Esophagus squamous epithelium (tissue), 5 donors: ENCODE data around the gene LYRM2. TPM values are rescaled to one million over a fixed set of nuclear protein-coding genes. Genes with fewer than 3 reads are reported as not detected.

Experiments
- DNase-seq: peaks from one replicate; lab custom pipeline; 2025; lab: John Stamatoyannopoulos, UW
- H3K27ac ChIP-seq, 4 donors: fragments of 200-600 bp; sonication (generic); one replicate each; pipeline ENCODE4 v1.5.1; 2016 to 2019; ENCODE audit warnings: mild to moderate bottlenecking in 1 of 4
- H3K27me3 ChIP-seq, 4 donors: fragments of 200-600 bp; sonication (generic); 1 replicate in 3 of 4; 2 replicates in 1 of 4; pipeline versions ENCODE4 v1.5.1 to v1.6.0; 2017 to 2021; ENCODE audit warnings: antibody characterized with exemption in 1 of 4
- H3K36me3 ChIP-seq, 3 donors: fragments of 200-600 bp; sonication (generic); one replicate each; pipeline ENCODE4 v1.5.1; 2016 to 2019
- H3K4me1 ChIP-seq, 3 donors: fragments of 200-600 bp; sonication (generic); one replicate each; pipeline ENCODE4 v1.5.1; 2017 to 2019
- H3K4me3 ChIP-seq, 4 donors: fragments of 200-600 bp; sonication (generic); 1 replicate in 3 of 4; 2 replicates in 1 of 4; pipeline ENCODE4 v1.5.1; 2016 to 2019; ENCODE audit warnings: mild to moderate bottlenecking in 2 of 4, moderate library complexity in 1 of 4
- H3K9me3 ChIP-seq, 3 donors: fragments of 200-600 bp; sonication (generic); one replicate each; pipeline ENCODE4 v1.5.1; 2016 to 2019
- POLR2A ChIP-seq, 4 donors: fragments of 450-650 bp; IDR thresholded peaks; one replicate each; pipeline ENCODE4 v1.6.1; 2017; ENCODE audit warnings: antibody characterized with exemption in 4 of 4, mild to moderate bottlenecking in 4 of 4, moderate library complexity in 3 of 4
- WGBS, 2 donors: methylation state at CpG; one replicate each; pipeline ENCODE4 v1.1.5; 2018; 5-methylcytosine and 5-hydroxymethylcytosine counted together
- intact Hi-C: fragments of 100-400 bp; cut with DNase I; formaldehyde crosslinking; loops from one replicate; pipeline ENCODE4 v1.15.0; 2022
- total RNA-seq, 4 donors: library from RNA; depleted of rRNA; stranded (reverse); fragments of >200 nt; gene quantifications; one replicate each; pipeline ENCODE4 v1.1.0, GENCODE V29; 2016
- TF ChIP-seq, protein P1 (sequence below), 6 experiments: fragments of 450-650 bp in 4 of 6; fragments of 200-600 bp in 2 of 6; sonication (generic) in 2 of 6; IDR thresholded peaks; one replicate each; pipeline ENCODE4 v1.5.1; 2016 to 2019; ENCODE audit warnings: antibody characterized with exemption in 6 of 6, mild to moderate bottlenecking in 4 of 6, moderate library complexity in 4 of 6
- donor health status: DM: yes; HTN: yes; CAD: no.

LYRM2 gene
- total RNA-seq, 4 donors from 2014 or later, result 4.6 to 16.6 (median 15.1) TPM

DNA sequence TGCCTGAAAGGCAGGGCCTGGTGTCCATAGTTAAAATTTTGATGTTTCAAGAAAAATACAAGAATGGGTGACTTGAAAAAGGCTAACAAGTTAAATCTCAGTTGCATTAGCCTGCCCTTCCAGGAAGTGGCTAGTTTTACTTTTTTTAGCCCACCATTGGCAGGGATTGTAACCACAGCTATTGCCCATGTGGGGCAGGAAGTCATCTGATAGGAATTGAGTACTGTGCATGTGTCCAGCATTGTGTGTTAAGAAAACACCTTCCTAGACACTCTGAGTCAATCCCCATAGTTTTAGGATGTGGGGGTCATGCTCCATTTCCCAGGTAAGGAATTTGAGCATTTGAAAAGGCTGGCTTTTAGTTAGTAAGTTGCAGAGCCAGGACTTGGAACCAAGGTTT, 26.9 kb downstream of the LYRM2 start:
- Histone ChIP-seq H3K4me1 (no peaks in the 10 kb centered on the region), H3K27me3 (no peaks in the 10 kb centered on the region), H3K27ac (no peak overlapping the region), H3K4me3 (no peak overlapping the region), H3K36me3 (peaks cover 0 to 14% (median 0%) of the 10 kb centered on the region in 3 donors), H3K9me3 (no peaks in the 10 kb centered on the region)
- TF ChIP-seq, protein P1, sequence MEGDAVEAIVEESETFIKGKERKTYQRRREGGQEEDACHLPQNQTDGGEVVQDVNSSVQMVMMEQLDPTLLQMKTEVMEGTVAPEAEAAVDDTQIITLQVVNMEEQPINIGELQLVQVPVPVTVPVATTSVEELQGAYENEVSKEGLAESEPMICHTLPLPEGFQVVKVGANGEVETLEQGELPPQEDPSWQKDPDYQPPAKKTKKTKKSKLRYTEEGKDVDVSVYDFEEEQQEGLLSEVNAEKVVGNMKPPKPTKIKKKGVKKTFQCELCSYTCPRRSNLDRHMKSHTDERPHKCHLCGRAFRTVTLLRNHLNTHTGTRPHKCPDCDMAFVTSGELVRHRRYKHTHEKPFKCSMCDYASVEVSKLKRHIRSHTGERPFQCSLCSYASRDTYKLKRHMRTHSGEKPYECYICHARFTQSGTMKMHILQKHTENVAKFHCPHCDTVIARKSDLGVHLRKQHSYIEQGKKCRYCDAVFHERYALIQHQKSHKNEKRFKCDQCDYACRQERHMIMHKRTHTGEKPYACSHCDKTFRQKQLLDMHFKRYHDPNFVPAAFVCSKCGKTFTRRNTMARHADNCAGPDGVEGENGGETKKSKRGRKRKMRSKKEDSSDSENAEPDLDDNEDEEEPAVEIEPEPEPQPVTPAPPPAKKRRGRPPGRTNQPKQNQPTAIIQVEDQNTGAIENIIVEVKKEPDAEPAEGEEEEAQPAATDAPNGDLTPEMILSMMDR (IDR thresholded peaks at IDR 0.05), result no peak
- TF ChIP-seq POLR2A (IDR thresholded peaks at IDR 0.05), result no peak
- intact Hi-C loops, result loop anchor here (5.0 kb wide), 2 partner anchors 179 to 244 kb away; partner anchors contain the start of gene ANKRD6
- no peak for DNase-seq

DNA sequence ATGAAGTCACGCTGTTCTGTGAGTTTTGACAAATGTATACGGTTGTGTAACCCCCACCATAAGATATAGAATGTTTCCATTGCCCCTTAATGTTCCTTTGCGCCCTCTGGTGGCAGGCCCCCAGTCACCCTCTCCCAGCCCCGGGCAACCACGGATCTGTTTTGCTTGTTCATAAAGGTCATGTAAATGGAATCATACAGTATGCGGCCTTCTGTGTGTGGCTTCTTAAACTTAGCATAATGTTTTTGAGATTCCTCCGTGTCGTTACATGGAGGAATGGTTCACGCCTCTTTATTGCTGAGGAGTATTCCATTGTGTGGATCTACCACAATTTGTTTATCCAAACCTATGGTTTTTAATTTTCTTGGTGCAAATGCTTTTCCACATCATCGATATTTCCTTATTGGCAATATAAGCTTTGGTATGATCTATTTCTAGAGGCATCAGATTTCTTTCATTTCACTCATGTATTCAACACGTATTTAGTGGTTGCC, 28.4 kb downstream of the LYRM2 start:
- Histone ChIP-seq H3K27me3 (no peaks in the 10 kb centered on the region), H3K27ac (no peak overlapping the region), H3K4me1 (no peaks in the 10 kb centered on the region), H3K36me3 (peaks cover 0 to 16% (median 0%) of the 10 kb centered on the region in 3 donors), H3K4me3 (no peak overlapping the region), H3K9me3 (no peaks in the 10 kb centered on the region)
- 41 to 42% methylated on average over 11 of the region's 11 CpGs for WGBS, 2 donors
- DNase-seq, result peak; percentile 6
- TF ChIP-seq, protein P1 (IDR thresholded peaks at IDR 0.05), result peak; percentile 73 to 93 (median 79)
- no peak for TF ChIP-seq POLR2A (IDR thresholded peaks at IDR 0.05)
- intact Hi-C loops, result loop anchor here (5.0 kb wide), 2 partner anchors 178 to 243 kb away; partner anchors contain the start of gene ANKRD6

DNA sequence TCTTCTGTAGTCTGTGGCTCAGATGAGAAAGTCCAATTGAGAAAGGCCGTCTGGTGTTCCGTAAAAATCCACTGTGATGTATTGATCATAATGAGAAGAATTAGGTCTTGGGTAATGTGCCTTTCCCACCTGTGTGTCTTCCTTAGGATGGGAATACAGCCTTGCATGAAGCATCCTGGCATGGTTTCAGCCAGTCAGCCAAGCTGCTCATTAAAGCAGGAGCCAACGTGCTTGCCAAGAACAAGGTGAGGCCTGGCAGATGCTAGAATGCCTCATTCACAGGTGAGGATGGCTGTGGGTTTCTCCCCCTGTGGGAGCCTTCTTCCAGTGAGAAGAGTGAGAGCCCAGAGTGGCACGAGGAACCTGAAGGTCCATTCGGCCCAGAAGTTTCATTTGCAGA, 32.7 kb downstream of the LYRM2 start:
- TF ChIP-seq POLR2A (IDR thresholded peaks at IDR 0.05), result no peak
- TF ChIP-seq, protein P1 (IDR thresholded peaks at IDR 0.05), result no peak
- DNase-seq, result no peak
- Histone ChIP-seq H3K36me3 (peaks cover 0 to 16% (median 0%) of the 10 kb centered on the region in 3 donors), H3K27ac (no peak overlapping the region), H3K4me1 (no peaks in the 10 kb centered on the region), H3K4me3 (no peak overlapping the region), H3K27me3 (no peaks in the 10 kb centered on the region), H3K9me3 (no peaks in the 10 kb centered on the region)
- WGBS, 2 donors, result 82 to 83% methylated on average over 4 of the region's 5 CpGs
- intact Hi-C loops, result no loop called here

DNA sequence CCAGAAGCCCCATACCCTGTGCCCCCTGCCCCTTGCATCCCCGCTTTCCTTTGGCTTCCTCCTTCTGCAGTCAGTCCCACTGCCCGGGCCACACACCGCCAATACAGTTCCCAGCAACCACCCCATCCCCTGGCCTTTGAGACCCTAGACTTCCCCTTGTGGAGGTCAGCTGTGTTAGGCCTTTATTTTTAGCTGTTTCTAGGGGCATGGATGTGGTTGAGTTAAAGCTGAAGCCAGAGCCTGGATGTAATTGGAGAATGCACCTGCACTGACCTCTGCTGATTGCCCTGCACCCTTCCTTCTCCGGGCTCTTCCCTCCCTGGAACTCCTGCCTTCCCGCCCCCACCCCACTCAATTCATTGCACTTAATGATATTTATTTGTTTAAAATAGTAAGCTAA, 33.9 kb downstream of the LYRM2 start:
- Histone ChIP-seq H3K4me3 (no peak overlapping the region), H3K4me1 (no peaks in the 10 kb centered on the region), H3K27me3 (no peaks in the 10 kb centered on the region), H3K9me3 (no peaks in the 10 kb centered on the region), H3K36me3 (peaks cover 0 to 16% (median 0%) of the 10 kb centered on the region in 3 donors), H3K27ac (no peak overlapping the region)
- WGBS, 2 donors, result 79 to 85% methylated on average over 5 of the region's 5 CpGs
- intact Hi-C loops, result no loop called here
- DNase-seq, result no peak
- TF ChIP-seq POLR2A (IDR thresholded peaks at IDR 0.05), result no peak
- TF ChIP-seq, protein P1 (IDR thresholded peaks at IDR 0.05), result no peak

DNA sequence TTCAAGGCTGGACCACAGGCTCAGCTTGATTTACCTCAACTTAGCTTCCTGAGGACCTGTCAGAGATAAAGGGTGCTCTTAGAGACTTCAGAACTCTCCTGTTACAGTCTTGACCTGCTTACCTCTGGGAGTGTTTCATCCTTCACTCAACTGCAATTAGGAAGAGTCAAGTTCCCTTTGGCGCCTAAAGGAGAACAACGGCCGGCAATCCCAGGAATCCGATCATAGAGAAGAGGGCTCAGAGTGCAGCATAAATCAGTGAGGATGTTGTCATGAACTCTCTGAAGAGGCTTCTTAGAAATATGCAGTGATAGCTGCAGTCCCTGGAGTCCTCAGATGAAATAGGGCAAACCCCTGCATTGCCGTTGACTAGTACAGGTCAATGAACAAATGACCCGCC, 36.4 kb downstream of the LYRM2 start:
- Histone ChIP-seq H3K36me3 (peaks cover 0 to 16% (median 0%) of the 10 kb centered on the region in 3 donors), H3K27me3 (no peaks in the 10 kb centered on the region), H3K27ac (no peak overlapping the region), H3K4me3 (no peak overlapping the region), H3K4me1 (no peaks in the 10 kb centered on the region), H3K9me3 (no peaks in the 10 kb centered on the region)
- 86 to 90% methylated on average over 2 to 5 of the region's 6 CpGs for WGBS, 2 donors
- TF ChIP-seq, protein P1 (IDR thresholded peaks at IDR 0.05), result no peak
- no peak for TF ChIP-seq POLR2A (IDR thresholded peaks at IDR 0.05)
- intact Hi-C loops, result no loop called here
- DNase-seq, result no peak
